Measurements from ENCODE around the gene GNB4.

- TF ChIP-seq MAX (IDR thresholded peaks at IDR 0.05), result no peak
- no peak for TF ChIP-seq RXRA (IDR thresholded peaks at IDR 0.05; ENCODE audit: insufficient read depth, low read depth, low read length)
- TF ChIP-seq CTCF (IDR thresholded peaks at IDR 0.05; ENCODE audit: control extremely low read depth in 1 of 3, insufficient read depth in 1 of 3, low read depth in 1 of 3, low read length in 3 of 3), result no peak
- no peak for TF ChIP-seq BRCA1 (IDR thresholded peaks at IDR 0.05; ENCODE audit: low read depth, low read length)
- TF ChIP-seq POLR2AphosphoS5 (IDR thresholded peaks at IDR 0.05; ENCODE audit: low read depth, low read length), result no peak
Observed at GRCh38 chr3:179436517-179436916, 14.8 kb downstream of the GNB4 start.

Measured in H1 (cell line).